Fibroblast of gingiva (primary cell): Measurements from ENCODE around the gene BAHCC1.

Experiments
- DNase-seq: peaks from one replicate; pipeline ENCODE4 v3.0.0-alpha.2; 2011; ENCODE audit warnings: low read depth

BAHCC1 gene

DNA sequence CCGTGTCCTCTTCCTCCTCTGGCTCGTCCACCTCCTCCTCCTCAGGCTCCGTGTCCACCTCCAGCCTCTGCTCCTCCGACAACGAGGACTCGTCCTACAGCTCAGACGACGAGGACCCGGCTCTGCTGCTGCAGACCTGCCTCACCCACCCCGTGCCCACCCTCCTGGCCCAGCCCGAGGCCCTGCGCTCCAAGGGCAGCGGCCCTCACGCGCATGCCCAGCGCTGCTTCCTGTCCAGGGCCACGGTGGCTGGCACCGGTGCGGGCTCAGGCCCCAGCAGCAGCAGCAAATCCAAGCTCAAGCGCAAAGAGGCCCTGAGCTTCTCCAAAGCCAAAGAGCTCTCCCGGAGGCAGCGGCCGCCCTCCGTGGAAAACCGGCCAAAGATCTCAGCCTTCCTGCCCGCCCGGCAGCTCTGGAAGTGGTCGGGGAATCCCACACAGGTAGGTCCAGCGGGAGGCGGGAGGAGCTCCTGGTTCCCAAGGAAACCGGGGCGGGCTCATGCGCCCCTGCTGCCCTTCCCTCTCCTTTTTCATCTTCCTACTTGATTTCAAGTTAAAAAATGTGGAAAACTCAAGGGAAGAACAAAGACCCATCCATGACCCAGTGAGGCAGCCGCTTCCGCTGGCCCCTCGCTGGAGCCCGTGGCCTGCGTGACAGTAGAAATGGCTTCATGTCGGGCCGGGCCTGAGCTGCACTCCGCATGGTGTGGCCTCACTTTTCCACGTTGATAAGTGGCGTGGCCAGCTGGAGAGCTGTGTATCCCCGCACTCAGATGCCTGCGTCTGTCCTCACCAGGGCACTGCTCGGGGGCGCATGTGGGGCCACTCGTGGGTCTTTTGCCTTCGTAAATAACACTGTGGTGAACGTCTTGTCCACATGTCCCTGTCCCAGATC lies 66.6 kb downstream of the BAHCC1 start:
- DNase-seq = no peak

- no peak for DNase-seq
These were observed 67.4 kb downstream of the BAHCC1 start for GRCh38 chr17:81462506-81463125.

DNA sequence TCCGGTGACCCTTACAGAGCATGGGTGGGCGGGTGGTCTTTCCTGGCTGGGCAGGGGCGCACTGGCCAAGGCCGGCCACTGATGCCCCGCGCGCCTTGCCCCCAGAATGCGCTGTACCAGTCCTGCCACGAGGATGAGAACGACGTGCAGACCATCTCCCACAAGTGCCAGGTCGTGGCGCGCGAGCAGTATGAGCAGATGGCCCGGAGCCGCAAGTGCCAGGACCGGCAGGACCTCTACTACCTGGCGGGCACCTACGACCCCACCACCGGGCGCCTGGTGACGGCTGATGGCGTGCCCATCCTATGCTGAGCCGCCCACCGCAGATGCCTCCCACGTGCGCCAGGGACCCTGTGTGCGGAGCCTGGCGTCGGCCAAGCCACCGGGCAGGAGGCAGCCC lies 68.2 kb downstream of the BAHCC1 start:
- DNase-seq = no peak

- no peak for DNase-seq
These were observed 69.3 kb downstream of the BAHCC1 start for GRCh38 chr17:81464586-81464985.

DNA sequence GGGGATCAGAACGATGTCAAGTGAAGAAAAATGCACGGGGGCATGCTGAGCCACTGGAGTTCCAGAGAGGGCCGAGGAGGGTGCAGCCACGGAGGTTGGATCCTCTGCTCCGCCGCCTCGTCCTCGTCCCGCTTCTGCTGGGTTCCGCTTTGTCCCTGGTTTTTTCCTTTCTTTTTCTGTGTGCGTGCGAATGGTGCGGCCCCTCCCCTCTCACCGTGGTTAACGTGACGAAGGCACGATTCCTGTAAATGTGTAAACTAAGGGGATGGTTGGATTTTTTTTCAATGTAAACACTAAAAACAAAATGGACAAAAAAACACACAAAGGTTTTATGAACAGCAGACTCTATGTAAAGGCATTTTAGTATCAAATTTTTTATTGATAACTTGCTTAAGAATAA lies 70.7 kb downstream of the BAHCC1 start:
- no peak for DNase-seq

DNA sequence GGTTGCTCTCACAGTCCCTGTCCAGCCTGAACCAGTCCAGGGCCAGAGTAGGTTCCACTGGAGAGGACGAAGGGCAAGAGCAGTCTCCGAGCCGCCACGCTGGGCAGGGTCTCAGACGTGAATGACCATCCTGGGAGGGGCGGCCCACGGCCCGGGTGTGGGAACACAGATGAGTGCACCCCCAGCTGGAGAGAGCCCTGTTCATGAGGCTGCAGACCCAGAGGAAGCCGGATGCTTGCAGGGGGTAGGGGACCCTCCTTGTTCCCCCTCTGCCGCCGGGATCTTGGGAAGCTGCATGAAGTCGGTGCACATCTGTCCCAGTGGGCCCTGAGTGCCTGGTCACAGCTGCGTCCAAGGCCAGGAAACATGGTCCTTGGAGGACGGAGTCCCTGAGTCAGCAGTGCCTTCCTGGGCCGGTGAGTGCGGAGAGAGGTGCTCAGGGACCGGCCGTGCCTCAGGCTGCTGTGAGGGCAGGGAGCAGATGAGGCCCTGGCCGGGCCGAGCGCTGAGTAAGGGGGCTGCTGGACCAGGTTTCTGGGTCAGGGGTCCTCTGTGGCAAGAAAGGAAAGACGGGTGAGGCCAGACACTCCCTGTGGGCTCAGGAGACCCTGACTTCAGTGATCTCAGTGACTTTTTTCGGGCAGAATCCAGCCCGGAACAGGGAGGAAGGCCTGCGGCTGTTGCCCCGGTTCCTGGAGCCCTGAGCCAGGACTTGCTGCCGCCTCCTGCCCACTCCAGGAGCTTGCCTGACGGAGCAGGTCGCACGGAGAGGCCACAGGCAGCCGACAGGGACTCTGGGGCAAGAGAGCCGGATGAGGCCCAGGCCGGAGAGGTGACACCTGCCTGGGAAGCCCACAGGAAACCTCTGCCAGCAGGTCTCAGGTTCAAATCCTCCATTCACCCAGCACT lies 71.6 kb downstream of the BAHCC1 start:
- DNase-seq = no peak

DNA sequence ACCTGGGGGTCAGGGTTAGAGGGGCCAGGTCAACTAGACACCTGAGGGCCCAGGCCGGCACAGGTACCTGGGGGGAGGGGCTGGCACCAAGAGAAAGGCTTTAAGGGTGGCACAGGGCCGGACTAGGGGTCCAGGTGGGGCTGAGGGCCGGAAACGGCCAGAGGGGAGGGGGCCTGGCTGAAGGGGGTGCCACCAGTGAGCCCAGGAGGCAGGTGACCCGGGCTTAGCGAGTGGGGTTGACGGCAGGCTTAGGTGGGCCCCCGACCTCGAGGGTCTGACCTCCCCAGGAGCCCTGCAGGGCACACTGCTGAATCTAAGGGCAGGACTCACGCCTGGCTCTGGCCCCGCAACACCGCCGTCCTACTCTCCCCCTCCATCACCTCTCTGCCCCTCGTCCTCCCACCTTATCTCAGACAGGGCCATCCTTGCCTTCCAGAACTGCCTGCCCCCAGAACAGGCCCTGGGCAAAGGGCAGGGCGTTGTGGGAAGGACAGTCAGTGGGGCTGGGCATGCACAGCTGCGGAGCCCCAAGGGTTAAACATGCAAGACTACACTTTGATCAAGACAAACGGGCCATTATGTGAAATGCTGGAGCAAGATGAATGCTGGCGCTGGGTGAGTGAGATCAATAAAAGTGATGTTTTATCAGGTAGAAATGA lies 73.0 kb downstream of the BAHCC1 start:
- DNase-seq = no peak

- DNase-seq = no peak
These were observed 73.5 kb downstream of the BAHCC1 start for GRCh38 chr17:81468770-81469121.

- no peak for DNase-seq
These were observed 74.0 kb downstream of the BAHCC1 start for GRCh38 chr17:81469266-81469665.

DNA sequence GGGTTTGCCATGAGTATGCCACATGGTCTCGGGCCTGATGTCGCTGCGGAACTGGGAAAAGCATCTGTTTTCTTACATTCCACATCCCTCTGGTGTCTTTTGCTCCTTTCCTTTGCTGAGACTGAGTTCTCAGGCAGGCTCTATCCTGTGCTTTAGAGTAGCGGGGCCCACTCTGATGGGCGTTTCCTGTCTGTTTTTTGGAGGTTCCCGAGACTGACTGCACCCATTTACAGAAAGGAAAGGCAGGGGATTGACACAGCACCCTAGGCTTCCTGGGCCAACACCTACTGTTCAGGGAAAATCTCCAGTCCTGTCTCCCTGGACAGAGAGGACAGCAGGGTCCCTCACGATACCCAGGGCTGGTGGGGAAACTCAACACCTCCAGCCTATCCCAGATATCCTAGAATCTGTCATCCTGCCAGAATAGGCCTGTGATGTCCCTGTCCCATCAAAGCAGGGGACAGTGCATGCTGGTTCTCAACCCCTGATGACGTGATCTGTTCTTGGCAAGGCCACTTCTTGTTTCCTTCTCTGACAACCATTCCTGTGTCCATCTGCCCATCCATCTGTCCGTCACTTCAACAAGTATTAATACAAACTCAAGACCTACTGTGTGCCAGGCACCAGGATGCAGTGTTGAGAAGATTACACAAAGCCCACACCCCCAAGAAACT lies 75.2 kb downstream of the BAHCC1 start:
- no peak for DNase-seq

GRCh38 chr17:81470944-81471817 lies 75.9 kb downstream of the BAHCC1 start:
- peak; percentile 35 for DNase-seq

DNA sequence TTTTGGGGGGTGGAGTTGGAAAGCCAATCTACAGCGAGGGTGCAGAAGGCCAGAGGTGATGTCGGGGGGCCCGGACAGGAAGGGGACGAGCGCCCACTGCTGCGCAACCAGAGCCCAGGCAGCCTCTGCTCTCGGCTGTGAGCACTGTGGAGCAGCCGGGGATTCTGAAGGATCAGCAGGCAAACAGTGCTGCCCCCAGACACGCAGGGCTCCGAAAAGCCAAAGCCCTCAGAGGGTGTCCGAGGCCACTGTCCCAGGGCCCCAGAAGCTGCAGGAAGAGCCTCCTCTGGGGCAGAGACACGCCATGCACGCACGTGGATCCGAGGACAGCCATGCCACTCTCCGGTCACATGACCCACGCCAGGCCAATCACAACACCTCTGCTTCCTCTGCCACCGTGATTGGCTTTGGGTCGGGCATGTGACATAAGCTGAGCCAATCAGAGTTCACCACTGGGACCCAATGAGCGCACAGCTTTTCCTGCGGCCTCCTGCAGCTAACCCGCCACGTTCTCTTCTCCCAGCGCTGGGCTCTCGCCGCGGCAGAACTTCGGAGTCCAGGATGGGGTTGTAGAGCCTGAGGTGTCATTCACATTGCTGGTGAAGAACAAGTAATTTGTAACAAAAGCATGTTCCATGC lies 76.7 kb downstream of the BAHCC1 start:
- DNase-seq = peak; percentile 93

DNA sequence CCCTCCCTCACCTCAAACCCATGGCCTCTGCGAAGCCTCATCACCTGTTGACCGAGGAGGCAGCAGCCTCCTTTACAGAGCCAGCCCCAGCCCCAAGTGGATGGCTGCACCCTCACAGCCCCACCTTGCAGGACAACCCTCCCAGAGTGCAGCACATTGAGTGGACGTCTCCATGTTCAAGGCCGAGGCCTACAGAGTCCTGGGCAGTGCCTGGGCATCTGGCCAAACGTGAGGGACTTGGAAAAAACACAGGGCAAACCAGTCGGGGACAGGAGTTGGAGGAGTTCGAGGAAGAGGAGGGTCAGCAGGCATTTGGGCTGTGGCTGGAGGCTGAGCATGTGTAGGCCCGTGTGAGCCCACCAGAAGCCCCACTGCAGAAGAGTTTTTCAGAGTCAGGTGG lies 77.8 kb downstream of the BAHCC1 start:
- no peak for DNase-seq

DNA sequence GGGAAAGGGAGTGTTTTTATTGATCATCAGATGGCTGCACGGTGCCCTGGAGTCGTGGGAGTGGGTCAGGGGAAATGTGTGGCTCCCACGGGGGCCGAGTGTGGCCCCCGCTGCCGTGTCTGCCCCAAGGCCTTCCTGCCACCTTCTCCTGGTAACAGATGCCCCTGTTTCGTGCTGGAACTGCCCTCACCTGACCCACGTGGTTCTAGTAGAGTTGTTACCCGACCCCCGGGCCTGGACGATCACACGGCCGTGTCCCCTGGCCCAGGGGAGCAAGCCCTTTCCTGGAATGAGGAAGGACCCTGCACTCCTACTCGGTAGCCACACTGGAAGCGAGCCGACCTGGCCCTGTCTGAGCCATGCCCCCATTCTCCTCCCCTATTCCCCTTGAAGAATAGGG lies 79.7 kb downstream of the BAHCC1 start:
- DNase-seq = no peak

DNA sequence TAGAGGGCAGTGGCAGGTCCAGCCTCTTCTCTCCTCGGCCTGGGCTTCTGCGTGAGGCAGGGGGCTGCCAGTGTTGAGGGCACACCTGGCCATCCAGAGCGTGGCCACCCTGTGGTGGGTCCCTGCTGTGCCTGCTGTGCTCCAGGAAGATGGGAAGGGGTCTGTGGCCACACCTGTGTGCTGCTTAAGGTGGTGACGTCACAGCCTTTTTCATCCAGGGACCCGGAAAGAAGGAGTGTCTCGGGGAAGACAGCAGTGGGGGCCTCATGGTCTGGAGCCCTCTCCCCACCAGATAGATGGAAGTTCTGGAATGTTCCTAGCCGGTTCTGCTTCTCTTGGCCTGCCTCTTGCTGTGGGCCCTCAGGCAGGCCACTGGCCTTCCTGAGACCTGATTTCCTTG lies 80.8 kb downstream of the BAHCC1 start:
- no peak for DNase-seq

GRCh38 chr17:81476635-81477034 lies 81.4 kb downstream of the BAHCC1 start:
- no peak for DNase-seq

GRCh38 chr17:81477173-81477572 lies 81.9 kb downstream of the BAHCC1 start:
- no peak for DNase-seq

GRCh38 chr17:81478119-81478518 lies 82.9 kb downstream of the BAHCC1 start:
- no peak for DNase-seq

DNA sequence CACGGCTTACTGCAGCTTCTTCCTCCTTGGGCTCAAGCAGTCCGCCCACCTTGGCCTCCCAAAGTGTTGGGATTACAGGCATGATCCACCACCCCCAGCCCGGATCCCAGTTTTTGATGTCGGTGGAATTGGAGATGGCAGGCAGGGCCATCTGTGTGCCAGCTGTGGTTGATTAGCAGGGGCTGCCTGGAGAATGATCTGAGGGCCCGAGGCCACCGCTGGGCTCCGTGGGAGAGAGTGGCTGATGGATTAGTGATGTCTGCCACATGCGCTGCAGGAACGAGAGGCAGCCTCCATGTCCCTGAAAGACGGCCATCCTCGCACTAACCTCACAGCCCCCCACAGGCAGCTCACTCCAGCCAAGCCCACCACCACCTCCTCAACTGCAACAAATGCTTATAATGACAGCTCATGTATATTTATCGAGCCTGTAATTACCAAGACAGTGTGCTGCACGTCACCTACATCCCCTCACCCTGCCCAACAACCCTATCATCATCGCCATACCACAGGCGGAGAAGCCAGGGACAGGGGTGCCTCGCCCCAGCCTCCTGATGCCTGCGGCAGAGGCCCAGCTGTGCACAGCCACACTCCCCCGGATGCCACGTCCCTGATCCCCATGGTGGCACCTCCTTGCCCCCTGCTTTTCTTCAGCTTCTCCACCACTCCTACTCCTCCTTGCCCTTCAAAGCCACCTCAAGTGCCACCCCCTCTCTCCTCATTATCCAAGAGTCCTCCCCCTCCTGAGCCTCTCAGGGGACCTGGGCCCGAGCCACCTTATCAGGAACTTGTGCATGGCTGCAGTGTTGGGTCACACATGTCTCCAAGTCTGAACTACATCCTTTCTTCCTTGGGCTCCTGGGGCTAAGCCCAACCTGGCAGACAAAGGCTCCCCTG lies 84.2 kb downstream of the BAHCC1 start:
- no peak for DNase-seq
